B cell (primary cell): Measurements from ENCODE around the gene FKBP9.

Experiments
- CTCF ChIP-seq: fragments of 200-600 bp; IDR thresholded peaks from one replicate; pipeline ENCODE4 v1.8.0; 2022; ENCODE audit warnings: antibody characterized with exemption, mild to moderate bottlenecking
- EZH2 ChIP-seq: IDR thresholded peaks from 2 replicates; pipeline ENCODE4 v1.6.1; 2012; ENCODE audit warnings: borderline replicate concordance, low read depth, mild to moderate bottlenecking, moderate library complexity, low read length; ENCODE audit not compliant: insufficient read depth, poor library complexity, severe bottlenecking

- no peak for TF ChIP-seq CTCF
- TF ChIP-seq EZH2, result no peak
Measured at GRCh38 chr7:32916006-32916405, 41.2 kb upstream of the FKBP9 start.
